Central memory CD8-positive, alpha-beta T cell (primary cell): ENCODE measurements around the gene XRN1.

Experiments
- ATAC-seq: fragments of 150-1000 bp; cut with Tn5 transposase; replicated peaks from 2 replicates; pipeline ENCODE4 v1.10.0; 2022; ENCODE audit warnings: mild to moderate bottlenecking, moderate FRiP score, moderate number of reproducible peaks; ENCODE audit not compliant: poor library complexity, severe bottlenecking; ENCODE audit errors: extremely low read depth
- DNase-seq, 2 donors: peaks; one replicate each; pipeline ENCODE4 v3.0.0; 2021; ENCODE audit warnings: low spot score in 2 of 2
- H3K27ac Mint-ChIP-seq: one replicate; pipeline ENCODE4 v1.8.0; 2022; ENCODE audit warnings: low read depth, mild to moderate bottlenecking, moderate library complexity, mixed read lengths
- H3K27me3 Mint-ChIP-seq: one replicate; pipeline ENCODE4 v1.8.0; 2022; ENCODE audit warnings: mixed read lengths
- H3K36me3 Mint-ChIP-seq: one replicate; pipeline ENCODE4 v1.8.0; 2022; ENCODE audit warnings: mild to moderate bottlenecking, moderate library complexity, mixed read lengths; ENCODE audit not compliant: insufficient read depth
- H3K4me1 Mint-ChIP-seq: one replicate; pipeline ENCODE4 v1.8.0; 2022; ENCODE audit warnings: mixed read lengths
- H3K4me3 Mint-ChIP-seq: one replicate; pipeline ENCODE4 v1.8.0; 2022; ENCODE audit warnings: mild to moderate bottlenecking, moderate library complexity, mixed read lengths
- H3K9me3 Mint-ChIP-seq: one replicate; pipeline ENCODE4 v1.8.0; 2022; ENCODE audit warnings: mixed read lengths

The XRN1 gene

GRCh38 chr3:142272200-142272891 is 175.5 kb downstream of the XRN1 start:
- no peaks in the 10 kb centered on the region for H3K27me3 Mint-ChIP-seq
- peaks cover 1% of the 10 kb centered on the region for H3K36me3 Mint-ChIP-seq
- no peak for ATAC-seq
- H3K9me3 Mint-ChIP-seq: no peaks in the 10 kb centered on the region
- no peak overlapping the region for H3K4me3 Mint-ChIP-seq
- DNase-seq: no peak
- H3K4me1 Mint-ChIP-seq: peaks cover 39% of the 10 kb centered on the region
- no peak overlapping the region for H3K27ac Mint-ChIP-seq

- no peaks in the 10 kb centered on the region for H3K9me3 Mint-ChIP-seq
- ATAC-seq (peak; percentile 86), DNase-seq (peak in 1 of 2 donors; percentile 40)
- peak overlapping the region; percentile 54 for H3K27ac Mint-ChIP-seq
- no peaks in the 10 kb centered on the region for H3K27me3 Mint-ChIP-seq
- peaks cover 2% of the 10 kb centered on the region for H3K36me3 Mint-ChIP-seq
- peaks cover 32% of the 10 kb centered on the region for H3K4me1 Mint-ChIP-seq
- H3K4me3 Mint-ChIP-seq: peak overlapping the region; percentile 2
Measured at GRCh38 chr3:142270407-142270806, 177.4 kb downstream of the XRN1 start.

GRCh38 chr3:142269767-142270166 is 178.1 kb downstream of the XRN1 start:
- peaks cover 3% of the 10 kb centered on the region for H3K36me3 Mint-ChIP-seq
- H3K27ac Mint-ChIP-seq: peak overlapping the region; percentile 54
- no peaks in the 10 kb centered on the region for H3K27me3 Mint-ChIP-seq
- H3K4me3 Mint-ChIP-seq: peak overlapping the region; percentile 2
- peaks cover 31% of the 10 kb centered on the region for H3K4me1 Mint-ChIP-seq
- peak; percentile 69 for ATAC-seq
- DNase-seq: no peak
- no peaks in the 10 kb centered on the region for H3K9me3 Mint-ChIP-seq

GRCh38 chr3:142268426-142268825 is 179.4 kb downstream of the XRN1 start:
- peaks cover 22% of the 10 kb centered on the region for H3K4me1 Mint-ChIP-seq

GRCh38 chr3:142267269-142267668 is 180.6 kb downstream of the XRN1 start:
- Mint-ChIP-seq H3K27ac (peak overlapping the region; percentile 6), H3K27me3 (no peaks in the 10 kb centered on the region), H3K36me3 (peaks cover 3% of the 10 kb centered on the region), H3K4me3 (no peak overlapping the region), H3K9me3 (no peaks in the 10 kb centered on the region), H3K4me1 (peaks cover 22% of the 10 kb centered on the region)
- ATAC-seq (no peak), DNase-seq (no peak)

More at GRCh38 chr3:142268426-142268825, 179.4 kb downstream of the XRN1 start:
- Mint-ChIP-seq H3K27me3 (no peaks in the 10 kb centered on the region), H3K36me3 (peaks cover 3% of the 10 kb centered on the region), H3K9me3 (no peaks in the 10 kb centered on the region), H3K27ac (peak overlapping the region; percentile 6), H3K4me3 (no peak overlapping the region)
- ATAC-seq (no peak), DNase-seq (no peak)

- no peaks in the 10 kb centered on the region for H3K27me3 Mint-ChIP-seq
- ATAC-seq (no peak), DNase-seq (no peak)
- no peaks in the 10 kb centered on the region for H3K9me3 Mint-ChIP-seq
- H3K36me3 Mint-ChIP-seq: peaks cover 3% of the 10 kb centered on the region
- peaks cover 9% of the 10 kb centered on the region for H3K4me1 Mint-ChIP-seq
- no peak overlapping the region for H3K4me3 Mint-ChIP-seq
- H3K27ac Mint-ChIP-seq: no peak overlapping the region
Measured at GRCh38 chr3:142263112-142263511, 184.7 kb downstream of the XRN1 start.

GRCh38 chr3:142259359-142259758 is 188.5 kb downstream of the XRN1 start:
- ATAC-seq (no peak), DNase-seq (no peak)
- Mint-ChIP-seq H3K27me3 (no peaks in the 10 kb centered on the region), H3K4me1 (no peaks in the 10 kb centered on the region), H3K4me3 (no peak overlapping the region), H3K9me3 (peaks cover 8% of the 10 kb centered on the region), H3K36me3 (no peaks in the 10 kb centered on the region), H3K27ac (no peak overlapping the region)

- no peaks in the 10 kb centered on the region for H3K27me3 Mint-ChIP-seq
- no peaks in the 10 kb centered on the region for H3K4me1 Mint-ChIP-seq
- no peak for DNase-seq
- no peak overlapping the region for H3K27ac Mint-ChIP-seq
- peaks cover 13% of the 10 kb centered on the region for H3K9me3 Mint-ChIP-seq
- H3K36me3 Mint-ChIP-seq: no peaks in the 10 kb centered on the region
- no peak for ATAC-seq
- H3K4me3 Mint-ChIP-seq: no peak overlapping the region
Measured at GRCh38 chr3:142256712-142257333, 191.0 kb downstream of the XRN1 start.
